ENCODE data around the gene GAA.

GRCh38 chr17:80129006-80129565 lies 27.7 kb downstream of the GAA start:
- TF ChIP-seq POLR2A (IDR thresholded peaks at IDR 0.05) (no peak), CTCF (IDR thresholded peaks at IDR 0.05) (no peak), POLR2AphosphoS5 (IDR thresholded peaks at IDR 0.05) (no peak)

All from breast epithelium (tissue), 3 donors.